HepG2 (cell line): ENCODE measurements around the gene SYNE2.

ENCODE experiments used
- ATF1 ChIP-seq: IDR thresholded peaks from 2 replicates; pipeline ENCODE4 v1.6.1; 2016; ENCODE audit warnings: mild to moderate bottlenecking, control low read depth
- CBX2 ChIP-seq, 2 experiments: fragments of 200-600 bp in 1 of 2; sonication (generic); formaldehyde crosslinking in 1 of 2; IDR thresholded peaks; 2 replicates each; pipeline versions ENCODE4 v1.7.0 to v1.8.1; 2018 to 2022; ENCODE audit warnings: low read depth in 2 of 2, low read length in 1 of 2, mild to moderate bottlenecking in 1 of 2, missing genetic modification reagents in 1 of 2
- JUN ChIP-seq: sonication (generic); formaldehyde crosslinking; IDR thresholded peaks from 2 replicates; pipeline ENCODE4 v1.4.0; 2020; ENCODE audit warnings: mild to moderate bottlenecking, missing genetic modification reagents
- POLR2A ChIP-seq, 2 experiments: IDR thresholded peaks; 2 replicates each; pipeline ENCODE4 v1.6.1; 2011; ENCODE audit warnings: low read depth in 2 of 2, low read length in 2 of 2, mild to moderate bottlenecking in 1 of 2, moderate library complexity in 1 of 2; ENCODE audit not compliant: insufficient read depth in 1 of 2
- ZNF558 ChIP-seq: sonication (generic); formaldehyde crosslinking; IDR thresholded peaks from 2 replicates; pipeline ENCODE4 v1.9.0; 2022; ENCODE audit warnings: mild to moderate bottlenecking, missing genetic modification reagents, borderline replicate concordance
- ZNF598 ChIP-seq: sonication (generic); formaldehyde crosslinking; IDR thresholded peaks from 2 replicates; pipeline ENCODE4 v1.5.1; 2020; ENCODE audit warnings: mild to moderate bottlenecking, missing genetic modification reagents, borderline replicate concordance
- TF ChIP-seq, protein P1 (sequence below): IDR thresholded peaks from 2 replicates; pipeline ENCODE4 v1.6.1; 2016; ENCODE audit warnings: missing genetic modification reagents, missing compliant biosample characterization
- TF ChIP-seq, protein P2 (sequence below): sonication (generic); formaldehyde crosslinking; IDR thresholded peaks from 2 replicates; pipeline ENCODE4 v1.4.0; 2020; ENCODE audit warnings: missing genetic modification reagents
- TF ChIP-seq, protein P3 (sequence below): sonication (generic); formaldehyde crosslinking; IDR thresholded peaks from 2 replicates; pipeline ENCODE4 v1.8.1; 2023; ENCODE audit warnings: mild to moderate bottlenecking, moderate library complexity, missing genetic modification reagents

DNA sequence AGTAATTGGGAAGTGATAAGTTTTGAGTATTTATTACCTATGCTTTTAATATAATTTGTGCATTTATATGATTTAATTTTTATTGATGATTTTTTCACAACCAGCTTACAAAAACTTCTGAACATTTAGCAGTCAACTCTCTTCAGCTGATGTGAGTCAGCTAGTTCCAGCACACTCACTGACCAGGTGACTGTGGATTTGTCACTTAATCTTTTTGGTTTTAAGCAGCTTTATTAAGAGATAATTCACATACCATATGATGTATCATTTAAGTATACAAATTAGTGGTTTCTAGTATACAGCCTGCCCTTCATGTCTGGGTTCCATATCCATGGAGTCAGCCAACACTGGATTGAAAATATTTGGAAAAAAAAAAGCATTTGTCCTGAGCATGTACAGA lies 103.5 kb downstream of the SYNE2 start:
- TF ChIP-seq, protein P1, sequence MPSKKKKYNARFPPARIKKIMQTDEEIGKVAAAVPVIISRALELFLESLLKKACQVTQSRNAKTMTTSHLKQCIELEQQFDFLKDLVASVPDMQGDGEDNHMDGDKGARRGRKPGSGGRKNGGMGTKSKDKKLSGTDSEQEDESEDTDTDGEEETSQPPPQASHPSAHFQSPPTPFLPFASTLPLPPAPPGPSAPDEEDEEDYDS (CRISPR knock-in tag), result no peak
- TF ChIP-seq POLR2A (IDR thresholded peaks at IDR 0.05; ENCODE audit: insufficient read depth in 1 of 2, low read depth in 2 of 2, low read length in 2 of 2), result no peak
- TF ChIP-seq, protein P2, sequence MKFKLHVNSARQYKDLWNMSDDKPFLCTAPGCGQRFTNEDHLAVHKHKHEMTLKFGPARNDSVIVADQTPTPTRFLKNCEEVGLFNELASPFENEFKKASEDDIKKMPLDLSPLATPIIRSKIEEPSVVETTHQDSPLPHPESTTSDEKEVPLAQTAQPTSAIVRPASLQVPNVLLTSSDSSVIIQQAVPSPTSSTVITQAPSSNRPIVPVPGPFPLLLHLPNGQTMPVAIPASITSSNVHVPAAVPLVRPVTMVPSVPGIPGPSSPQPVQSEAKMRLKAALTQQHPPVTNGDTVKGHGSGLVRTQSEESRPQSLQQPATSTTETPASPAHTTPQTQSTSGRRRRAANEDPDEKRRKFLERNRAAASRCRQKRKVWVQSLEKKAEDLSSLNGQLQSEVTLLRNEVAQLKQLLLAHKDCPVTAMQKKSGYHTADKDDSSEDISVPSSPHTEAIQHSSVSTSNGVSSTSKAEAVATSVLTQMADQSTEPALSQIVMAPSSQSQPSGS (CRISPR knock-in tag), result no peak
- TF ChIP-seq ZNF558 (CRISPR knock-in tag), result no peak
- no peak for TF ChIP-seq JUN
- TF ChIP-seq, protein P3, sequence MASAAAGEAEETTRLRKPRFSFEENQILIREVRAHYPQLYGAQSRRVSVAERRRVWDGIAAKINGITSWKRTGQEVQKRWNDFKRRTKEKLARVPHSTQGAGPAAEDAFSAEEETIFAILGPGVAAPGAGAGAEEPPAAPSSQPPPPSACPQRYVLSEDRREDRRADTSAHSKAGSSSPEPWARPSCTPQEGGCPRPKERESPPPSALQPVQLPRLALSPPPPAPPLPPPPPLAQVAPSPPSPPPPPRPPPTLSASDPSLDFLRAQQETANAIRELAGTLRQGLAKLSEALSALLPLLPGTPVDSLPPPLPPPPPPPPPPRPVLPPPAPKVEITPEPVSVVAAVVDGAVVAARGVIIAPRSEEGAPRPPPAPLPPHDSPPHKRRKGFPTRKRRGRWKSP (CRISPR knock-in tag), result no peak
- no peak for TF ChIP-seq ZNF598 (CRISPR knock-in tag)
- no peak for TF ChIP-seq ATF1 (CRISPR knock-in tag)
- TF ChIP-seq CBX2 (IDR thresholded peaks at IDR 0.05; ENCODE audit: low read depth, low read length), result no peak
- TF ChIP-seq CBX2 (CRISPR knock-in tag; IDR thresholded peaks at IDR 0.05; ENCODE audit: low read depth), result no peak
